Measurements from ENCODE around the gene WNT2B.

The WNT2B gene

GRCh38 chr1:112505400-112505785 lies 3.4 kb upstream of the WNT2B start:
- no peak for DNase-seq (ENCODE audit: low spot score)

DNA sequence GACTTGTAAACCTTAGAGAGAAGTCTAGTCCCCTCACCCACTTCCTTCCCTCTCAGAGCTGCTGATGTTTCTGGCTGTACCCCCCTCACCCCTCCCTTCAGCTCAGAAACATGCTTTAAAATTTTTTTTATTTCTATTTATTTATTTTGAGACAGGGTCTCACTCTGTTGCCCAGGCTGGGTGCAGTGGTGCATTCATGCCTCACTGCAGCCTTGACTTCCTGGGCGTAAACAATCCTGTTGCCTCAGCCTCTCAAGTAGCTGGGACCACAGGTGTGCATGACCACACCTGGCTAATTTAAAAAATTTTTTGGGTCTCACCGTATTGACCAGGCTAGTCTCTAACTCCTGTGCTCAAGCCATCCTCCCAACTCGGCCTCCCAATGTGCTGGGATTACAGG lies 2.9 kb upstream of the WNT2B start:
- DNase-seq (ENCODE audit: low spot score), result no peak

DNA sequence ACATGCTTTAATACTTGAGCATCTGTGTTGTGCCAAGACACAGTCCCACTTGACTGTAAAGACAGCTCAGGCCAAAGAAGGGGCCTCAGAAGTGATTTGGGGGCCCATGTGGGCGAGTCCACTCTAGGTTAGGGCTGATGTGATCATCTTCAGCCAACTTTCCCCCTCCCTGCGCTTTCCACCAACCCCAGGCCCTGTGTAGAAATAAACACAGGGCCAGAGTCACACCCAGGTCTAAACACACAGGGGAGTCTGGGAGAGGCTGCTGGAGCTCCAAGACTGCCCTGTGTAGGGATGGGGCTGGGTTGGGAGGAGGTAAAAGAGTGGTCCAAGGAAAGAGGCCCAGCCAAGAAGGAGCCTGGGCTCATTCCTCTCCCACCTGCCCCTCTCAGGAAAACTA lies 2.5 kb upstream of the WNT2B start:
- DNase-seq (ENCODE audit: low spot score), result no peak

DNA sequence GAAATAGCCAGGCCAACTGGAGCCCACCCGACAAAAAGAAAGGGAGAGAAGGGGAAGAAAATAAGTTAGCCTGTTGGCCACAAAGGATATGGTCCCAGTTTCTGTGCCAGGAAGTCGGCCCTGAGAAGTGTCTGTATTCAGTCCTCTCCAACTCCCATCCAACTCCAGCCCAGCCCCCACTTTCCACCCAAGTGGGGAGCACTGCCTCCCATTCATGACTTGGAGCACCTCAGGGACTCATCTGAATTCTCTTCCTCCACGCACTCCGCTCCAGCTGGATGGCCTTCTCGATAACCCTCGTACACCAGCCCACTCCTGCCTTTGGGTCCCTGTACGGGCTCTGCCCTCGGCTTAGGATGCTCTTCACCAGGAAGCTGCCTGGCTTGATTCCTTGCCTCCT lies 2.0 kb upstream of the WNT2B start:
- DNase-seq (ENCODE audit: low spot score), result no peak

DNA sequence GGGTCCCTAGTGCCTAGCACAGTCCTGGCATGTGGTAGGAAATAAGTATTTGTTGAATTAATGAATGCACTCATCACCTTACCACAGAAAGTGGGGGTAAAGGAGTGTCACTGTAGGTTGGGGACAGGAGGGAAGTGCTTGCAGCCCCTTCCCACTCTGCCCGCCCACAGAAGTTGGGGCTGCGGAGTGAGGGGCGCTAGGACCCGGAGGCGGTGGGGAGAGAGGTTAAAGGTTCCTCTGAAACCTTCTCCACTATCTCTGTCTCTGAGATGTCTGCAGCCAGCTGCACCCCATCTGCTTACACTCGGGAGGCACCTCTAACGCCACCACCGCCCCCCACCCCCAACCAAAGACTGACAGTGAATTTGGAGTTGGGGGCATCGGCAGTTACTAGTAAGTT lies 1.4 kb upstream of the WNT2B start:
- no peak for DNase-seq (ENCODE audit: low spot score)

GRCh38 chr1:112507921-112508277 lies 866 bp upstream of the WNT2B start:
- DNase-seq (ENCODE audit: low spot score), result no peak

DNA sequence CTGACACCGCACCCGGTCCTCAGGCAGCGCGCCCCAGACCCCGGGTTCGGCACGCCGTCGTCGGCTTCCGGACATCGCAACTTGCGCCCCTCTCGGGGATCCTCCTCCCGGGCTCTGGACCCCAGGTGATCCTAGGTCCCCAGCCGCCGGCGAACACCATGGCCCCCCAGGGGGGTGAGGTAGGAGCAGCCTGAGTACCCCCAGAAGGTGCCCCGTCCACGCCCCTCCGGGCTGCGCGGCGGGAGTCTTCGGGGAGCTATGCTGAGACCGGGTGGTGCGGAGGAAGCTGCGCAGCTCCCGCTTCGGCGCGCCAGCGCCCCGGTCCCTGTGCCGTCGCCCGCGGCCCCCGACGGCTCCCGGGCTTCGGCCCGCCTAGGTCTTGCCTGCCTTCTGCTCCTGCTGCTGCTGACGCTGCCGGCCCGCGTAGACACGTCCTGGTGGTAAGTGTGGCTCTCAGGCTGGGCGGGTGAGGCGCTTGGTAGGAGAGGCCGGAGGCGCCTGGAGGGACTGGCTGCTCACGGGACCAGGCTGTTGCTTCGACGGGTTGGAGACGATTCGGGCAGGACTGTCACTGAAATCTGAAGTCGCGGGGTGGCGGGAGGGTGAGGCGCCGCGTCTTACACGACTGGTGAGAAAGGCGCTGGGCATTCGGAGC lies 367 bp downstream of the WNT2B start:
- peak; percentile 14 for DNase-seq (ENCODE audit: low spot score)

DNA sequence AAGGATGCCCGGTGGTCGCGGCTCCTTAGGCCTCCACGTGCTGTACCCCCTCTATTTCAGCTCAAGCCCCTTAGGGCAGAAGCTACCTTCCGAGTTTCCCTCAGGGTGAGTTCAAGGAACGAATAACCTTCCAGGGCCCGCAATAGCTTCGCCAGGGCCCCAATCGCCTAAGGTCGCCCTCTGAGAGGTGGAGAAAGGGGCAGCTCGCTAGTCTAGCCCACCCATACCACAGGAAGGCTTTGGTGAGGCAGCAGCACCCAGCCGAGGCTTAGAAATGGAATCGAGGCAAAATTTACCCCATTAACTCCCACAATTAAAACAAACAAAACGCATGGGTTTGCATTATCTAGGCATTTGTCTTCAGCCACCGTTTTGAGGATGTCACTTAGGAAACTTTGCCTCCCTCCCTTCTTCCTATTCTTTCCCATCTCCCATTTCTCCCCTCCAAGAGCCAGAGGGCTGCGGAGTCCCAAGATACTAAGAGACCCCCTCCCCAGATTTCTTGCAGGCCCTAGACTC lies 954 bp downstream of the WNT2B start:
- DNase-seq (ENCODE audit: low spot score), result no peak

DNA sequence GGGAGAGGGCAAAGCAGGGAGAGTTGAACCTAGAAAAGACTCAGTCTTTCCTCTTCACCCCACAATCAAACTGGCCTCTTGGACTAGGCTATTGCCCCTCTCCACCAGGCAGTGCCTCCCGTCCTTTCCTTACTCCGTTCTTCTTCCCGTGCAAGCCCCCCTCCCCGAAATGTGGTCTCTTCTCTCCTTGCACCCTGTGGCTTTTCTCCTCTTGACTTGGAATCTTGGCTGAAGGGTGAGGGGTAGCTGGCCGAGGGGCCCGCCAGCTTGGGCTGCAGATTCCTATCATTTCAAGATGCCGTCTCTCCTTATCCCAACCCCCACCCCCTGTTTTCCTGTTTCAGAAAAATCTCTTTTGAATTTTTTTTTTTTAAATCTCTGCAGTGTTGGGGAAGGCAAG lies 1.6 kb downstream of the WNT2B start:
- no peak for DNase-seq (ENCODE audit: low spot score)

- no peak for DNase-seq (ENCODE audit: low spot score)
These were observed 3.1 kb downstream of the WNT2B start for GRCh38 chr1:112511897-112512296.

DNA sequence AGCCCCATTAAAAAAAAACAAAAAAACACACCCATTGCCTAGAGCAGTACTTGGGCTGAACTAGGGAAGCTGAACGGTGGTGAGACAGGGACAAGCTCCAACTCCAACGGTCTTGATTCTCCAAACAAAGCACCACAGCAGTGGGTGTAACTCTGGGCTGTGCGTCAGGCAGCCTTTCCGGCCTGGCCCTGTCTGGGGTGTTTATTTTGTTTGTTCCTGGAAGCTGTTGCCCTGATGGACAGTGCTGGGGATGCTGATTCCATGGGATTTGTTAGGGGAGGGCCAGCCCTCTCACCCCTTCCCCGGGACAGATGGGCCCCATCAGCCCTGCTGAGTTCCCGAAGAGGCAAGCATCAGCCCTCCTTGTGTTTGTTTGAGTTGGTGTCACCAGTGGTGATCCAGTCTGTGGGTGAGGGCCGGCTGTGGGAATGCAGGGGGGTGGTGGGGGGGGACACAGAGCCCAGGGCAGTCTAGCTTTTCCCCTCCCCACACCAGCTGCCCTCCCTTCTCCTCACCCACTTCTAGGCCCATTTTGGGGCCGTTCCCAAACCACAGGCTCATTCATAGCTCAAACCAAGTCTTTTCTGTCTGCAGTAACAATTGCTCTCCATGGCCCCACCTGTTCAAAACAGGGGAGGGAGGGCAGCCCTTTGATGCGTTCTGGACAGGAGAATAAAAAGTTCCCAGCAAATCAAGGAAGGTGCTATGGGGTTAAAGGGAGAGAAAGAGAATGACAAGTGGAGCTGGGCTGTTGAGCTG lies 4.5 kb downstream of the WNT2B start:
- DNase-seq (ENCODE audit: low spot score), result peak; percentile 19

DNA sequence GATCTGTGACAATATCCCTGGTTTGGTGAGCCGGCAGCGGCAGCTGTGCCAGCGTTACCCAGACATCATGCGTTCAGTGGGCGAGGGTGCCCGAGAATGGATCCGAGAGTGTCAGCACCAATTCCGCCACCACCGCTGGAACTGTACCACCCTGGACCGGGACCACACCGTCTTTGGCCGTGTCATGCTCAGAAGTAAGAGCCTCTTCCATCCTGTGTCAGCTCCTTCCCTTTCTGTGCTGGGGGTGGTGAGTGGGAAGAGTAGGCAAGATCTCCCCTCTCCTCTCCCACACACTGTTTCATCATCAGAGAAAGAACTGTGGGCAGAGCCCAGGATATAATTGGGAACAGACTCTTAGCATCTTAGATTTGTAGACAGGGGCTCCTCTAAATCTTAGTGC lies 6.1 kb downstream of the WNT2B start:
- DNase-seq (ENCODE audit: low spot score), result no peak

- peak; percentile 19 for DNase-seq (ENCODE audit: low spot score)
These were observed 6.7 kb downstream of the WNT2B start for GRCh38 chr1:112515311-112516009.

DNA sequence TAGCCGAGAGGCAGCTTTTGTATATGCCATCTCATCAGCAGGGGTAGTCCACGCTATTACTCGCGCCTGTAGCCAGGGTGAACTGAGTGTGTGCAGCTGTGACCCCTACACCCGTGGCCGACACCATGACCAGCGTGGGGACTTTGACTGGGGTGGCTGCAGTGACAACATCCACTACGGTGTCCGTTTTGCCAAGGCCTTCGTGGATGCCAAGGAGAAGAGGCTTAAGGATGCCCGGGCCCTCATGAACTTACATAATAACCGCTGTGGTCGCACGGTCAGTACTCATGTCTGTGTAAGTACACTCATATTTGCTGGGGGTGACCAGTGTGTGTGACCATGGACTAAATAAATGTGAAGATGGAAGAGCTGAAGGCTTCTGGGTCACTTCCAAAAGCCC lies 7.4 kb downstream of the WNT2B start:
- no peak for DNase-seq (ENCODE audit: low spot score)

DNA sequence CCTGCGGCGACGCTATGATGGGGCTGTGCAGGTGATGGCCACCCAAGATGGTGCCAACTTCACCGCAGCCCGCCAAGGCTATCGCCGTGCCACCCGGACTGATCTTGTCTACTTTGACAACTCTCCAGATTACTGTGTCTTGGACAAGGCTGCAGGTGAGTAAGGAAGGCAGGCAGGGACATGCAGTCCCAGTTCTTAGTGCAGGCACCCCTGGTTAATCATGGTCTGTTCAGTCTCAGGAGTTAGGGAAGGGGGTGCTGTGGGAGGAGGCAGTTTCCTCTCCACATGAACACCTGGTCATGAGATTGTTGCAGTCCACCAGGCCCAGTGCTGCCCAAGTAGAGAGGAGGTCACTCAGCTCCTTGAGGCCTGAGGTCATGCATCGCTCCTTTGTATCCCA lies 8.5 kb downstream of the WNT2B start:
- no peak for DNase-seq (ENCODE audit: low spot score)

- DNase-seq (ENCODE audit: low spot score), result no peak
These were observed 8.9 kb downstream of the WNT2B start for GRCh38 chr1:112517646-112518045.

- DNase-seq (ENCODE audit: low spot score), result no peak
These were observed 9.4 kb downstream of the WNT2B start for GRCh38 chr1:112518186-112518585.

- DNase-seq (ENCODE audit: low spot score), result no peak
These were observed 11.4 kb downstream of the WNT2B start for GRCh38 chr1:112520166-112520565.

- DNase-seq (ENCODE audit: low spot score), result no peak
These were observed 13.9 kb downstream of the WNT2B start for GRCh38 chr1:112522621-112523020.

DNA sequence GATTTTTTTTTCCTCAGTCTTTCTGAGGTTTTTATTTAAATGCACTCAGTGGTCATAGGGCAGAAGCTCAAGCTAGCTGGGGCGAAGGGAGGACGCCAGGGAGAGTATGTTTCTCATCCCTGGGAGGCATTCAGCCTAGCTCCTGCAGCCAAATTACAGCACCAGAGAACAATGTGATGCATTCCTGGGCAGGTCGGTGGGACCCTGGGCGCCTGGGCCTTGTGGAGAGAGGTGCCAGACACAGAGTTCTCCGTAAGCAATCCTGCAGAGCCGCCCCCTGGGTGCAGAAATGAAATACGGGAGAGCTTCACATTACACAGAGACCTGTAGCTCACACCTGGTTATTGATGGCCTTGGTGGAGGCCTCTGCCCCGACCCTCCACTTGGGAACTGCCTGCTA lies 15.5 kb downstream of the WNT2B start:
- DNase-seq (ENCODE audit: low spot score), result no peak

DNA sequence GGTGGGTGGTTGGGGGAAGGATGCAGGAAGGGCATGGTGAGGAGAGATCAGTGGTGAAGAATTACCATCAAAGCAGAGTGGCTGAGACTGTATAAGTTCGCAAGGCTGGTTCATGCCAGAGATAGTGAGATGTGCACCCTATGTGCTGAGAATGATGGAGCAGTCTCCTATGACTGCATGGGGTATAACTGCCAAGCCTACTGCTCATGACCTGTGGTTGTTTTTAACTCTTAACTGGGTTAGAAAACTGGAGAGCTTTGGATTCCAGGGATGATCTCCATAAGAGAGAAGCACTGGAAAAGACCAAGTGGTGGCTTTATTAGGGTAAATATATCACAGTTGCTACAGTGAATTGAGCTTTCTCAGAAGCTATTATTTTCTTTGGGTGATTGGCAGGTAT lies 16.2 kb downstream of the WNT2B start:
- no peak for DNase-seq (ENCODE audit: low spot score)

DNA sequence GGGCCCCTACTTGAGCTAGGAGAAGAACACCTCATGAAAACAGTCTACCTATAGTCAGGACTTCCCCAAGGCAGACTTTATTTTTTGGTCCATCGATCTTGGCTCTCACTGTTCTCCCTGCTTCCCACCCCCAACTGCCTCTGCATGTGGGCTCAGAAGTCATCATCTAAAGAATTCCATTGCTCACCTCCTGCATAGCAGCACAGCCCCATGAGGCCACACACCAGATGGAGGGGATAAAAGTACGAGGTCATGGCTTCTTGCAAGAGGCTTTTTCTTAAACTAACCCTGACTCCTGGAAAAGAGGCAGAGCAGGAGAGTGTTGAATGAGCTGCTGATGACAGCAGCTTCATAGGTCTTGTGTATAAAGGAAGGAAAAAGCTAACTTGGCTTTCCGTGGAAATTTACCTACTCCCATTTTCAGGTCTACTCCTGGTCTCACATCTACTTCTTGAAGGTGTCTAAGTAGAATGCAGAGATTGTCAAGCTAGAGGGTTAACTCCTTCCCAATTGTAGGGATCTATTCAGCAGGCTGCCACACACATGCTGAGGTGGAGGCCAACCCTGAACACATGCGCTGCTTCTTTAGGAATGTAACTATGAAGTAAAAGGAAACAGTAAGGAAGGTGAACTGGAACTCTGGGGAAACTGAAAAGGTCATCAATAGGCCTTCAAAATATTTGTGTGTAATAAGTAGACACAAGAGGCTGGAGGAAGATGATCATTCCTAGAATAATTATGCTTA lies 18.7 kb downstream of the WNT2B start:
- no peak for DNase-seq (ENCODE audit: low spot score)

GRCh38 chr1:112528076-112528475 lies 19.3 kb downstream of the WNT2B start:
- no peak for DNase-seq (ENCODE audit: low spot score)

All from kidney capillary endothelial cell (primary cell).